ELR (cell line): ENCODE data around the gene AAMP.
"Not testable (repeated sequence)": the region's sequence is repeated elsewhere in the genome, so short reads cannot be mapped to it uniquely, and the experiment has no call there.

Source experiments
- DNase-seq: peaks from one replicate; pipeline ENCODE4 v3.0.0-alpha.2; 2015; ENCODE audit warnings: low read depth

The AAMP gene

DNA sequence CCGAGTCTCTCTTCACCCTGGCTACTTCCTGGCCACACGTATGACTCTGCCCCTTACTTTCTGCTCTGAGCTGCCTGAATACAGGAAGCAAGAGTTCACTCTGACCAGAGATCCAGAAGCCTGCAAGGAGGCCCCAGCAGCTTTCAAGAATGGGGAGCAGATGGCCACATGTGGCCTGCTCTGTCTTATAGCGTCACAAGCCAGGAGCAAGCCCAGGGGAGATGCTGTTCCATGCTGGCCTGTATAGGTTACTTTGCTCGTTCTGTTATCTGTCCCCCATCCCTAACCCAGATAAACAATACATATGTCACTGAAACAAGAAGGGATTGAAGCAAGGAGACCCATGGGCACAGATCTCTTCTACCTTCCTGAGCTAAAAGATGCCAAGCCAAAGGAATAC, 4.6 kb upstream of the AAMP start:
- DNase-seq: no peak

- DNase-seq: no peak
Observed at GRCh38 chr2:218273908-218274249, 3.9 kb upstream of the AAMP start.

GRCh38 chr2:218273214-218273907, 3.4 kb upstream of the AAMP start:
- not testable (repeated sequence) for DNase-seq

DNA sequence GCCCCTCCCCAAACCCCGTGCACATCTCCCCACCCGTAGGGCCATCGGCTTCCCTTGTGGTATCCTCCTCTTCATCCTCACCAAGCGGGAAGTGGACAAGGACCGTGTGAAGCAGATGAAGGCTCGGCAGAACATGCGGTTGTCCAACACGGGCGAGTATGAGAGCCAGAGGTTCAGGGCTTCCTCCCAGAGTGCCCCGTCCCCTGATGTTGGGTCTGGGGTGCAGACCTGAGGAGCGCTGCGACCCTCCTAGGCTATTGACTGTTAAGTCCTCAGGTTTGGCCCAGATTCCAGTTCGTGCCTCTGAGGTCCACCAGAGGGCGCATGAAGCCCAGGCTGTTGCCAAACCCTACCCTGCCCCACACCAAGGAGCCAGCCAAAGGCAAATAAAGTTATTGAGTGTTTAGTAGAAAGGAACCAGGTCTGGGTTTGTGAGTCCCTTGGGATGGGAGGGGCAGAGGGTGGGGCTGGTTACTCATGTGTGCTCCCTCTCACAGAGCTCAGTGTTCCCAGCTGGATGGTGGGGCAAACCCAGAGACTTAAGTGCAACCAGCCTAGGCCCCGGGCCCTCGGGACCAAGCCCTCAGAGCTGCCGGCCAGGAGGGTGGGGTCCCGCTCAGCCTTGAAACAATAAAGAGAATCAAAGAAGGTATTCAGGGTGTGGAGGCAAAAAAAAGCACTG, 2.7 kb upstream of the AAMP start:
- DNase-seq: peak; percentile 92

- no peak for DNase-seq
Observed at GRCh38 chr2:218271865-218272530, 2.1 kb upstream of the AAMP start.

- no peak for DNase-seq
Observed at GRCh38 chr2:218271487-218271797, 1.5 kb upstream of the AAMP start.

- DNase-seq: peak; percentile 47
Observed at GRCh38 chr2:218270721-218271486, 967 bp upstream of the AAMP start.

DNA sequence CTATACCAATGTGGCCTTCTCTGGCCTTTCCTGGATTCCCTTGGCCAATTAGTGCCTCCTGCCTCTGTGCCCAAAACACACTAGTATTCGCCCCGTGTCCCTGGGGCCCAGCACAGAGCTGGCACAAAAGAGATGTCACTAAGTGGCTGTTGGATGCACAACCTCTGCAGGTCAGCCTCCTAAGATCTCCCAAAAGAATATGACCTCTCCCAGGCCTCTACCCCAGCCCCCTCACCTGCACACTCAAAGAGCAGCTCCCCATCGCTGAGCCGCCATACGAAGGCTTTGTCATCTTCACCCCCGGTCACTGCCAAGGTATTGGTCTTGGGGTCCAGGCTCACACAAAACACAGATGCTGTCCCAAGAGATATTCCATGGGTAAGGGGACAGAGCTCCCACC, 2.7 kb downstream of the AAMP start:
- no peak for DNase-seq

GRCh38 chr2:218266316-218266979, 3.5 kb downstream of the AAMP start:
- DNase-seq: no peak

DNA sequence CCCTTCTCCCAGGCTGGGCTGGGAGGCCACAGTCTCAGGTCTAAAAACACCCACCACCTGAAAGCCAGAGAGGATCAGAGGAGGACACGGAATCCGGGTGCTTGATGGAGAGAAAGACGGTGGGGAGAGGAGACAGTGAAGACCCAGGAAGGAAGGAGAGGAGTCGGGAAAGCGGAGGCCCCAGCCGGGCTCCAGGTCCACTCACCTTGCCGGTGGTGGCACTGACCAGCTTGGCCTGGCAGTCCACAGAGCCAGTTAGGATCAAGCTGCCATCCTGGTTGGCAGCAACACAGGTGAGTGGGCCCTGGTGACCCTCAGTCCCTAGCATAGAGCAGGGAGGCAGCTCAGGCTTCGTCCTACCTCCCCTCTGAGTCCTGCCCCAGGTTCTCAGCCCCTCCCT, 4.3 kb downstream of the AAMP start:
- no peak for DNase-seq

DNA sequence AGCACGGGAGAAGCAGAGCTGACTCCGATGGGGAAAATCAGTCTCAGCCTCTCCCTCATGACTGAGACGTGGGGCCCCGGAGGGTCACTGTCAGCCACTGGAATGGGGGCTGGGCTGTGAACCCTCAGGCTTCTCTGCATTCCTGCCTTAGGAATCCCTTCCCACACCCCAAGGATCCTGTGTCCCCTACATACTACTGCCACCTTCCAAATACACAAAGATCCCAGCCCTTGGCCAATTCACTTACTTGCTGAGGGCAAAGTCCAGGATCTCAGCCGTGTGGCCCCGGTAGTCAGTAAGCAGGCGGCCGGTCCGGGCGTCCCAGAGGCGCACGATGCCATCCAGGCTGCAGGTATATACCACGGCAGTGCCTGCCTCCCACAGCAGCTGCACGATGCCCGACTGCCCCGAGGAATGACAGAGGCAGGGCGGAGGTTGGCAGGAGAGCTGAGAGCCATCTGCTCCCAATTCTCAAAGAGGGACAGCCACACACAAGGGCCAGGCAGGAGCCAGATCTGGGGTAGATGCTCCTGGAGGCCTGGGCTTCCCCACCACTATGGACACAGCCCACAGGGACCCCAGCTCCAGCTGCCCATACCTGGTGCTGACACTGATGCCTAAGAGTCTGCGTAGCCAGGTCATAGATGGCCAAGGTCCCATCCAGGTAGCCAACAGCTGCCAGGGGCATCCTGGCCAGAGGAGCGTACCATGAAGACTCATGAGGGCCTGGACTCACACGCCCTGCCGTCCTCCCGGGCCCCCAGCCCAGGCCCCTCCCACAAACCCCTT, 5.0 kb downstream of the AAMP start:
- no peak for DNase-seq

DNA sequence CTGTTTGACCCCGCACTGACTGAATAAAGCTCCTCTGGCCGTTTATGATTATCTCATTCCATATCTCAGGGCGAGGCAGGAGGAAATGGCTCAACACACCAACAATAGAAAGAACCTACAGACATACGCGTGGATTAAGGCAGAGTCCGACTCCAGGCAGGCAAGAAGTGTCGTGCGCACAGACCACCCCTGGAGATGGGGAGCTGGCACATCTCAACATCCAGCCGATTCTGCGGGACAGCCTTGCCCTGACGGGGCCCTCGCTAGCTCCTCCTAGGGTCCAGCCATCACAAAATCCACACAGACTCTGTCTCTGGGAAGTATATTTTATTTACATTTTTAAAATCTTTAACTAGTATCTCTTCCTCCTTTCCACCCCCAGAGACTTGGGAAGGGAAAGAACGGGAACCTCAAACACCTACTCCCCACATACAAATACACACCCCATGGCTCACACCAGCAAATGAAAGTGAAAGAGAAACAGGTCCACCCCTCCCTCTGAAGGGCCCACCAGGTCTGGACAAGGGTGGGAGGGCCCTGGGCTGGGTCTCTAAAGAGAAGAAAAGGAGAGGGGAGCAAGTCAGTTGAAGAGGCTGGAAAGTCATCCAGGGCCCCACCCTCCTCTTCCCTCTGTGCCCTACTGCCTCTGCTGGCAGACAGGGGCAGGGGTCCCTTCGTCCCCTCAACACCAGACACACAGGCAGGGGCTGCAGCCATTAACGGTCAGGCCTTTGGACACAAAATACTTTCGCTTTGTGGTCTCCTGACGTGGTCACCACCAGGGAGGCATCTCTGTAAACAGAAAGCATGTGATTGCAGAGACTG, 5.9 kb downstream of the AAMP start:
- no peak for DNase-seq

DNA sequence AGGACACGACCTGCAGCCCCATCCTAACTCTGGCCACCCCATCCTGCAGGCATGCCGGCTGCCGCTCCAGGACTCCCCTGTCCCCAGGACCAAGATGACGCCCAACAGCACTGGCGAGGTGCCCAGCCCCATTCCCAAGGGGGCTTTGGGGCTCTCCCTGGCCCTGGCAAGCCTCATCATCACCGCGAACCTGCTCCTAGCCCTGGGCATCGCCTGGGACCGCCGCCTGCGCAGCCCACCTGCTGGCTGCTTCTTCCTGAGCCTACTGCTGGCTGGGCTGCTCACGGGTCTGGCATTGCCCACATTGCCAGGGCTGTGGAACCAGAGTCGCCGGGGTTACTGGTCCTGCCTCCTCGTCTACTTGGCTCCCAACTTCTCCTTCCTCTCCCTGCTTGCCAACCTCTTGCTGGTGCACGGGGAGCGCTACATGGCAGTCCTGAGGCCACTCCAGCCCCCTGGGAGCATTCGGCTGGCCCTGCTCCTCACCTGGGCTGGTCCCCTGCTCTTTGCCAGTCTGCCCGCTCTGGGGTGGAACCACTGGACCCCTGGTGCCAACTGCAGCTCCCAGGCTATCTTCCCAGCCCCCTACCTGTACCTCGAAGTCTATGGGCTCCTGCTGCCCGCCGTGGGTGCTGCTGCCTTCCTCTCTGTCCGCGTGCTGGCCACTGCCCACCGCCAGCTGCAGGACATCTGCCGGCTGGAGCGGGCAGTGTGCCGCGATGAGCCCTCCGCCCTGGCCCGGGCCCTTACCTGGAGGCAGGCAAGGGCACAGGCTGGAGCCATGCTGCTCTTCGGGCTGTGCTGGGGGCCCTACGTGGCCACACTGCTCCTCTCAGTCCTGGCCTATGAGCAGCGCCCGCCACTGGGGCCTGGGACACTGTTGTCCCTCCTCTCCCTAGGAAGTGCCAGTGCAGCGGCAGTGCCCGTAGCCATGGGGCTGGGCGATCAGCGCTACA, 7.0 kb downstream of the AAMP start:
- DNase-seq: no peak

DNA sequence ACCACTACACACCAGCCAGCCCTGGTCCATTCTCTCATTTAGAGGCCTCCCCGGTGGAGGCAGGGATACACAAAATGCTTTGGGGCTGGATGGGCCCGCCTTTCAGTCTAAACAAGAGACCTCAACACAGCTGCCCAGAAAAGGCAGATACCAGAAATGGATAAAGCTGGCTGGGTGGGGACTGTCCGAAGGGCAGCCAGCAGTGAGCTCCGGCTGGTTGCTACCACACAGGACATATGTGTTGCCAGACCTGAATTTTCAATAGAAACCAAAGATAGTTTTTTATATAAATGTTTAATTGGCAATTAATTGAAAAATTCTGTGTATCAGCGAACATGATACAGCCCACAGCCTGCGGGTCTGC, 7.7 kb downstream of the AAMP start:
- DNase-seq: no peak

DNA sequence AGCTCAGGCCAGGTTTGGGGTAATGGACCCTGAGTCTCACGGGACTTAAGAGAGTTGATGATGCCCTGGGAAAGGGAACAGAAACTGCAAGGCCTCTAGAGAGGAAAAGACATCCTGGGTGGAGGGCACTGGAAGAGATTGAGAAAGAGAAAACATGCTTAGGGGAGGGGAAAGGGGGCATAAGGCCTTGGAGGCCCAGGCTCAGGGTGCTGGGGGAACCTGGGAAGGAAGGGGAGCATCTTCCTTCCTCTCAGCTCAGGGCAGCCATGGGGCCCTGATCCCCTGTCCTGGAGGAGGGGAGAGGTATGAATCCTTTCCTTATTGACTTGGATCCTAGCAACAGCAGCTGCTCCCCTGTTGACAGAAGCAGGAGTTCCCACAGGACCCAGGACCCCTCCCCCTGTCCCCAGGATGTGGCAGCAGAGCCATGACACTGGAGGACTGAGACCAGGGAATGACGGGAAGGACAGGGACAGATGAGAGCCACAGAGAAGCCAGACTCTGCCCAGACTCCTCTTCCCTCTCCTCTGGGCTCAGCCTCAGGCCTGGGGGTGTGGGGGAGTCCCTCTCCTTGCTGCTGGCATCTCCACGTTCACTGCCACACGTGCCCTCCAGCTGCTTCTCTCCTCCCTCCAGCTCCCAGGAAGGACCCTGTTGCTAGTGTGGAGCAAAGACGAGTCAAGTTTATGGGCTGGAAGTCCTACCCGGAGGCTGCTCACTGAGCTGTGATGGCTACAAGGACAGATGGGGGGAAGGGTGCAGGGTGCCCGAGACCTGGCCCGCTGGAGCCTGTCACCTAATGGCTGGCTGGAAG, 8.3 kb downstream of the AAMP start:
- DNase-seq: no peak

- DNase-seq: no peak
Observed at GRCh38 chr2:218260742-218261422, 9.1 kb downstream of the AAMP start, which contains the start of gene GPBAR1. Gene GPBAR1, plus strand, starts transcription at chr2:218261015. Its CDS starts 1,710 bp downstream, at chr2:218262725.

DNA sequence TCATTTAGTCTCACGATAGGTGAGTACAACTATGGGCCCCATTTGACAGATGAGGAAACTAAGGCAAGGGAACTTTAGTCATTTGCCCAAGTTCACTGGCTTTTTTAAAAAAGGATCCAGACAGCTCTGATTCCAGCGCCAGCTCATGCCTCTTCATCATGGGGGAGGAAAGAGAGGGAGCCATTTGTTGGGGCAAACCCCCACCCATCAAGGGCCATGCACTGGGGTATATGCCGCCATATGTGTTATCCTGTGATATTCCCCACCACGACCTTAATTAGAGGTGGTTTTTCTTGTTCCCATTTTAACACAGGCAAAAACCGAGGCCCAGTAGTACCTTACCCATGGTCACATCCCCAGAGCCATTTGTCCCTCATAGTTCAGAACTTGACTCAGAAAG, 9.8 kb downstream of the AAMP start:
- DNase-seq: no peak
